A549 (cell line): ENCODE measurements around the gene EHD3.

Experiments
- CBX8 ChIP-seq: fragments of 200-600 bp; sonication (generic); IDR thresholded peaks from 2 replicates; pipeline ENCODE4 v1.6.1; 2016
- NR3C1 ChIP-seq: fragments of >200 bp; sonication (Bioruptor Twin); formaldehyde crosslinking; IDR thresholded peaks from 3 replicates; pipeline ENCODE4 v1.6.1; 2017

- no peak for TF ChIP-seq CBX8
- TF ChIP-seq NR3C1: no peak
These were observed 9.1 kb downstream of the EHD3 start for GRCh38 chr2:31243053-31243452.
